Right atrium auricular region (tissue), 2 donors: ENCODE measurements around the gene WDR27. TPM values are rescaled to one million over a fixed set of nuclear protein-coding genes. Genes with fewer than 3 reads are reported as not detected.

Source experiments
- DNase-seq: peaks from one replicate; pipeline ENCODE4 v3.0.0-alpha.2; 2019; ENCODE audit warnings: low spot score
- H3K27ac ChIP-seq, 2 donors: fragments of 200-600 bp; sonication (generic); 1 replicate in 1 of 2; 2 replicates in 1 of 2; pipeline ENCODE4 v1.5.1; 2016 to 2019
- H3K27me3 ChIP-seq, 2 donors: fragments of 200-600 bp; sonication (generic); one replicate each; pipeline versions ENCODE4 v1.5.1 to v1.6.0; 2017 to 2019
- H3K36me3 ChIP-seq: fragments of 200-600 bp; sonication (generic); one replicate; pipeline ENCODE4 v1.5.1; 2016
- H3K4me1 ChIP-seq, 2 donors: fragments of 200-600 bp; sonication (generic); one replicate each; pipeline versions ENCODE4 v1.5.1 to v1.6.0; 2017 to 2019
- H3K4me3 ChIP-seq, 2 donors: fragments of 200-600 bp; sonication (generic); 1 replicate in 1 of 2; 2 replicates in 1 of 2; pipeline ENCODE4 v1.5.1; 2017 to 2019; ENCODE audit warnings: mild to moderate bottlenecking in 1 of 2, moderate library complexity in 1 of 2
- H3K9me3 ChIP-seq, 2 donors: fragments of 200-600 bp; sonication (generic); one replicate each; pipeline ENCODE4 v1.5.1; 2019
- CTCF ChIP-seq, 2 donors: fragments of 200-600 bp; sonication (generic); IDR thresholded peaks; one replicate each; pipeline ENCODE4 v1.5.1; 2019; ENCODE audit warnings: antibody characterized with exemption in 2 of 2
- total RNA-seq, 2 donors: library from RNA; depleted of rRNA; stranded (reverse); fragments of >200 nt; gene quantifications; one replicate each; pipeline ENCODE4 v1.1.0, GENCODE V29; 2016

The WDR27 gene
- total RNA-seq, 2 donors from 2014 or later, result 3.5 to 4.7 TPM

DNA sequence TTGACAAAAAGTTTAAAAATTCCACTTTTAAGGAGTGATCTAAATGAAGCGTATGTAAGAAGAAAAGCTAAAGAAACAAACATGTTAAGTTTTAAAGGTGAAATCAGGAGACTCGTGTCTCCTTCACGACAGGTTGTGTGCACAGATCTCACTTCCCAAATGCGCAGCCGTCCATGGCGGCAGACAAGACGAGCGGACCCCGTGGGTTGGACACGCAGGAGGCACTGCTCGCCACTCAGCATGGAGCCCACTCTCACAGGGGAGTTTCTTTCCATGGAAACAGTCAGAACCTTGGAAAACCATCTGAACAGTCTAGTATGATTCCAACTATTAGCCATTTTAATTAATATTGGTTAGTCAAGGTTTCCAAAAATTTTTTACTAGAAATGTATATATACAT is 48.9 kb downstream of the WDR27 start:
- no peak overlapping the region for H3K27ac ChIP-seq
- no peak for DNase-seq
- no peaks in the 10 kb centered on the region for H3K4me1 ChIP-seq
- H3K4me3 ChIP-seq, result no peak overlapping the region
- no peaks in the 10 kb centered on the region for H3K9me3 ChIP-seq
- no peaks in the 10 kb centered on the region for H3K36me3 ChIP-seq
- H3K27me3 ChIP-seq, result no peaks in the 10 kb centered on the region
- no peak for TF ChIP-seq CTCF (IDR thresholded peaks at IDR 0.05)

- Histone ChIP-seq H3K27ac (no peak overlapping the region), H3K36me3 (no peaks in the 10 kb centered on the region), H3K4me1 (no peaks in the 10 kb centered on the region), H3K9me3 (no peaks in the 10 kb centered on the region), H3K4me3 (no peak overlapping the region), H3K27me3 (no peaks in the 10 kb centered on the region)
- no peak for DNase-seq
- no peak for TF ChIP-seq CTCF (IDR thresholded peaks at IDR 0.05)
Observed at GRCh38 chr6:169651498-169651897, 50.3 kb downstream of the WDR27 start.

- Histone ChIP-seq H3K27me3 (no peaks in the 10 kb centered on the region), H3K27ac (no peak overlapping the region), H3K4me1 (no peaks in the 10 kb centered on the region), H3K4me3 (no peak overlapping the region), H3K9me3 (no peaks in the 10 kb centered on the region), H3K36me3 (no peaks in the 10 kb centered on the region)
- no peak for TF ChIP-seq CTCF (IDR thresholded peaks at IDR 0.05)
- DNase-seq, result no peak
Observed at GRCh38 chr6:169650959-169651292, 50.9 kb downstream of the WDR27 start.

DNA sequence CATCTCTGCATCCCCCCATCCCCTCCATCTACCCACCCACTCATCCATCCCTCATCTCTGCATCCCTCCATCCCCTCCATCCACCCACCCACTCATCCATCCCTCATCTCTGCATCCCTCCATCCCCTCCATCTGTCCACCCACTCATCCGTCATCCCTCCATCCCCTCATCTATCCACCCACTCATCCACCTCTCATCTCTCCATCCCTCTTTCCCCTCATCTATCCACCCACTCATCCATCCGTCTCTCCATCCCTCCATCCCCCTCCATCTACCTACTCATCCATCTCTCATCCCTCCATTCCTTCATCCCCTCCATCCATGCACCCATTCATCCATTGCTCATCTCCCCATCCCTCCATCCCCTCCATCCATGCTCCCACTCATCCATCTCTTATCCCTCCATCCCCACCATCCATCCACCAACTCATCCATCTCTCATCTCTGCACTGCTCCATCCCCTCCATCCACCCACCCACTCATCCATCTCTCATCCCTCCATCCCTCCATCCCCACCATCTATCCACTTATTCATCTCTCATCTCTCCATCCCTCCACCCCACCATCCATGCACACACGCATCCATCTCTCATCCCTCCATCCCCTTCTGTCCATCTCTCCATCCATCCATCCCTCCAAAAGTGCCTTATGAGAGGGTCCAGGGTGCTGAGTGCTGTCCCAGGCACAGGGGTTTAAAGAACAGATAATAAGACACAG is 51.4 kb downstream of the WDR27 start:
- no peaks in the 10 kb centered on the region for H3K36me3 ChIP-seq
- no peak for TF ChIP-seq CTCF (IDR thresholded peaks at IDR 0.05)
- DNase-seq, result no peak
- no peak overlapping the region for H3K27ac ChIP-seq
- no peaks in the 10 kb centered on the region for H3K27me3 ChIP-seq
- H3K4me3 ChIP-seq, result no peak overlapping the region
- H3K4me1 ChIP-seq, result no peaks in the 10 kb centered on the region
- no peaks in the 10 kb centered on the region for H3K9me3 ChIP-seq

DNA sequence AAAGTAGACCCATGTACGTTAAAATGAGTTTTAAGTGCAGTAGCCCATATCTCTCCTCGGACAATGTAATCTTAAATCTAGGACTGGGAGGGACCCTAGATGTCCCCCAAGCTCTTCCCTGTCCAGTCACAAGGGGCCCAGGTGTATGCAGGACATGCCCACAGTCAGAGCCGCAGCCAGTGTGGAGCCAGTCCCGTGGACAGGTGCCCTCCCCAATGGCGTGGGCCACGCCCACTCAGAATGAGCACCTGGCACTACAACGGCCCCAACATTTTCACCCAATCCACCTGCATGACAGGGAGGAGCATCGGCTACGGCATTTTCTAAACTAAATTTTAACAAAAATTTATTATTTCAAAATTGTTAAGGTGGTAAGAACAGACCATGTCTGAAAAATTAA is 53.2 kb downstream of the WDR27 start:
- no peak overlapping the region for H3K4me3 ChIP-seq
- no peaks in the 10 kb centered on the region for H3K27me3 ChIP-seq
- no peak overlapping the region for H3K27ac ChIP-seq
- H3K4me1 ChIP-seq, result no peaks in the 10 kb centered on the region
- TF ChIP-seq CTCF (IDR thresholded peaks at IDR 0.05), result no peak
- H3K9me3 ChIP-seq, result no peaks in the 10 kb centered on the region
- no peaks in the 10 kb centered on the region for H3K36me3 ChIP-seq
- DNase-seq, result no peak

DNA sequence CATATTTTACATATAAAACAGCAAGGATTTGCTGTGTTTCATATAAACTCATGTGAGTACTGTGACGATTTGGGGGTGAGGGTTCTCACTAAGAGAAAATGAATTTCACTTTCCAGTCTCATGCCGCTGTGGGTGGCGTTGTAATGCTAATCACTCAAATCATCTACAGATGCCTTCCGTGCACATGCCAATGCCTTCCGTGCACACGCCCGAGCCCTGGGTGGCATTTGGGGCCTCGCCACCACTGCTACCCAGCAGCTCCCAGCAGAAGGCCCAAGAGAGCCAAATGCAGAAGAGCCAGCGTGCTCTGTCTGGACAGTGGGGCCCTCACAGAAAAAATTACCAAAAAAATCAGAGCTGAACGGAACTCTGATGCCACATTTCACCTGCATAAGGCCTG is 53.7 kb downstream of the WDR27 start:
- Histone ChIP-seq H3K4me1 (no peaks in the 10 kb centered on the region), H3K9me3 (no peaks in the 10 kb centered on the region), H3K36me3 (no peaks in the 10 kb centered on the region), H3K27me3 (no peaks in the 10 kb centered on the region), H3K4me3 (no peak overlapping the region), H3K27ac (no peak overlapping the region)
- DNase-seq, result no peak
- no peak for TF ChIP-seq CTCF (IDR thresholded peaks at IDR 0.05)
